Measurements from ENCODE around the gene AGBL4. TPM values are rescaled to one million over a fixed set of nuclear protein-coding genes. Genes with fewer than 3 reads are reported as not detected.

The AGBL4 gene
- total and polyA plus RNA-seq, 9 of the 15 experiments (the other 6 are each of a cell fraction or from before 2014, with no cell fraction given) = 0.11 TPM; not detected in 7

DNA sequence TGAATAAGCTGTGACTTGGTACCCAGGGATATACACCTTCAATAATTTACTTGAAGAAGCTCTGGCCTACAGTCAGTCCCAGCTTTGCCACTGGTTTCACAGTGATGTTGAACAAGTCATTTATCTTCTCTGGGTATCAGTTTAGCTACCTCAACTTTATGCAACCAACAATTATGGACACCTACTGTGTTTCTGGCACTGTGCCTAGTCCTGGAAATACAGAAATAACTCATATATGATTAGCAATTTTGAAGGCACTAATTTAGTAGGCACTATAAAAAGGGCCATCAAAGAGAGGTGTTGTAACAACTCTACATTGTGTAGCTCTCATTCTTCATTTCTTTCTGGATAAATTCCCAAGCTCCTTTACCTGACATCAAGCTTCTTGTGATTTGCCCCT, 1463.2 kb downstream of the AGBL4 start:
- no peak for DNase-seq (ENCODE audit: extremely low read depth in 1 of 4, low spot score in 3 of 4)
- in situ Hi-C loops (cut with MboI) = no loop called here
- Histone ChIP-seq H3K9me1 (ENCODE audit: control insufficient read depth, insufficient read depth, low read length) (no peaks in the 10 kb centered on the region), H4K20me1 (replicated peaks; ENCODE audit: control insufficient read depth, insufficient read depth, low read length) (no peaks in the 10 kb centered on the region), H3K4me3 (no peak overlapping the region), H3K36me3 (ENCODE audit: control insufficient read depth, insufficient read depth, low read length) (no peaks in the 10 kb centered on the region), H3K4me2 (ENCODE audit: insufficient read depth, low read length) (no peak overlapping the region), H3K27ac (ENCODE audit: extremely low read depth, low read depth, low read length) (no peak overlapping the region), H3K9ac (ENCODE audit: insufficient read depth in 1 of 2, low read depth in 2 of 2, low read length in 2 of 2) (no peak overlapping the region), H3K4me1 (replicated peaks in 1 of 2; ENCODE audit: control insufficient read depth in 2 of 2, insufficient read depth in 2 of 2, low read length in 2 of 2) (no peaks in the 10 kb centered on the region), H3K79me2 (ENCODE audit: control insufficient read depth, insufficient read depth, low read length) (no peaks in the 10 kb centered on the region), H3K9me3 (replicated peaks; ENCODE audit: control insufficient read depth, insufficient read depth, low read depth, low read length) (no peaks in the 10 kb centered on the region), H2AFZ (ENCODE audit: low read depth, low read length) (no peak overlapping the region), H3K27me3 (ENCODE audit: control insufficient read depth in 2 of 2, insufficient read depth in 2 of 2, low read length in 2 of 2) (no peaks in the 10 kb centered on the region)
- ATAC-seq = no peak
- no peak for FAIRE-seq
- POLR2A ChIA-PET = interaction anchor here (0.8 kb wide), 1 partner anchor 47 kb away, joined by 3 read pairs; no protein-coding TSS in a partner anchor
- BruUV-seq (replicated peaks) = no TSS peak
- TF ChIP-seq ZEB2 (IDR thresholded peaks at IDR 0.05) (no peak), CHCHD3 (CRISPR knock-in tag; IDR thresholded peaks at IDR 0.05) (no peak), PCBP1 (IDR thresholded peaks at IDR 0.05; ENCODE audit: low read depth, low read length, poor library complexity, severe bottlenecking) (no peak), MYC (IDR thresholded peaks at IDR 0.05; ENCODE audit: low read depth, low read length) (no peak), MYC (CRISPR knock-in tag; IDR thresholded peaks at IDR 0.05; ENCODE audit: borderline replicate concordance, low read depth) (no peak)
- TF ChIP-seq, protein P1, sequence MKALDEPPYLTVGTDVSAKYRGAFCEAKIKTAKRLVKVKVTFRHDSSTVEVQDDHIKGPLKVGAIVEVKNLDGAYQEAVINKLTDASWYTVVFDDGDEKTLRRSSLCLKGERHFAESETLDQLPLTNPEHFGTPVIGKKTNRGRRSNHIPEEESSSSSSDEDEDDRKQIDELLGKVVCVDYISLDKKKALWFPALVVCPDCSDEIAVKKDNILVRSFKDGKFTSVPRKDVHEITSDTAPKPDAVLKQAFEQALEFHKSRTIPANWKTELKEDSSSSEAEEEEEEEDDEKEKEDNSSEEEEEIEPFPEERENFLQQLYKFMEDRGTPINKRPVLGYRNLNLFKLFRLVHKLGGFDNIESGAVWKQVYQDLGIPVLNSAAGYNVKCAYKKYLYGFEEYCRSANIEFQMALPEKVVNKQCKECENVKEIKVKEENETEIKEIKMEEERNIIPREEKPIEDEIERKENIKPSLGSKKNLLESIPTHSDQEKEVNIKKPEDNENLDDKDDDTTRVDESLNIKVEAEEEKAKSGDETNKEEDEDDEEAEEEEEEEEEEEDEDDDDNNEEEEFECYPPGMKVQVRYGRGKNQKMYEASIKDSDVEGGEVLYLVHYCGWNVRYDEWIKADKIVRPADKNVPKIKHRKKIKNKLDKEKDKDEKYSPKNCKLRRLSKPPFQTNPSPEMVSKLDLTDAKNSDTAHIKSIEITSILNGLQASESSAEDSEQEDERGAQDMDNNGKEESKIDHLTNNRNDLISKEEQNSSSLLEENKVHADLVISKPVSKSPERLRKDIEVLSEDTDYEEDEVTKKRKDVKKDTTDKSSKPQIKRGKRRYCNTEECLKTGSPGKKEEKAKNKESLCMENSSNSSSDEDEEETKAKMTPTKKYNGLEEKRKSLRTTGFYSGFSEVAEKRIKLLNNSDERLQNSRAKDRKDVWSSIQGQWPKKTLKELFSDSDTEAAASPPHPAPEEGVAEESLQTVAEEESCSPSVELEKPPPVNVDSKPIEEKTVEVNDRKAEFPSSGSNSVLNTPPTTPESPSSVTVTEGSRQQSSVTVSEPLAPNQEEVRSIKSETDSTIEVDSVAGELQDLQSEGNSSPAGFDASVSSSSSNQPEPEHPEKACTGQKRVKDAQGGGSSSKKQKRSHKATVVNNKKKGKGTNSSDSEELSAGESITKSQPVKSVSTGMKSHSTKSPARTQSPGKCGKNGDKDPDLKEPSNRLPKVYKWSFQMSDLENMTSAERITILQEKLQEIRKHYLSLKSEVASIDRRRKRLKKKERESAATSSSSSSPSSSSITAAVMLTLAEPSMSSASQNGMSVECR (CRISPR knock-in tag; IDR thresholded peaks at IDR 0.05) = no peak
- CTCF ChIA-PET (ENCODE audit: low intra/inter-chr PET ratio) = no interaction called here
- intact Hi-C loops (cut with micrococcal nuclease) = no loop called here
